HepG2 (cell line): ENCODE measurements around the gene DPM2. TPM values are rescaled to one million over a fixed set of nuclear protein-coding genes. Genes with fewer than 3 reads are reported as not detected.
A peak's percentile ranks its signal among the peaks of the same experiment; 100 is the strongest.

ENCODE experiments used
- ATM ChIP-seq: fragments of 450-650 bp; IDR thresholded peaks from 2 replicates; pipeline ENCODE4 v1.7.1; 2017; ENCODE audit warnings: mild to moderate bottlenecking, borderline replicate concordance
- BCL3 ChIP-seq: sonication (generic); formaldehyde crosslinking; IDR thresholded peaks from 2 replicates; pipeline ENCODE4 v1.5.1; 2020; ENCODE audit warnings: mild to moderate bottlenecking, missing genetic modification reagents, moderate library complexity
- CBFB ChIP-seq: sonication (generic); formaldehyde crosslinking; IDR thresholded peaks from 2 replicates; pipeline ENCODE4 v1.4.0; 2020; ENCODE audit warnings: missing genetic modification reagents
- ELF3 ChIP-seq: IDR thresholded peaks from 2 replicates; pipeline ENCODE4 v1.6.1; 2016; ENCODE audit warnings: missing genetic modification reagents, missing compliant biosample characterization
- EZH2 ChIP-seq: conservative IDR thresholded peaks from 2 replicates; pipeline ENCODE4 v1.6.1; 2012; ENCODE audit warnings: mild to moderate bottlenecking, low read depth, low read length, moderate library complexity
- HDAC1 ChIP-seq: sonication (generic); formaldehyde crosslinking; IDR thresholded peaks from 2 replicates; pipeline ENCODE4 v1.5.1; 2020; ENCODE audit warnings: mild to moderate bottlenecking, missing genetic modification reagents
- KLF11 ChIP-seq: IDR thresholded peaks from 2 replicates; pipeline ENCODE4 v1.6.1; 2016; ENCODE audit warnings: missing compliant biosample characterization
- NFIB ChIP-seq: sonication (generic); formaldehyde crosslinking; IDR thresholded peaks from 2 replicates; pipeline ENCODE4 v1.9.0; 2021; ENCODE audit warnings: missing genetic modification reagents, mild to moderate bottlenecking, borderline replicate concordance
- PAXIP1 ChIP-seq: sonication (generic); formaldehyde crosslinking; conservative IDR thresholded peaks from 2 replicates; pipeline ENCODE4 v1.4.0; 2020; ENCODE audit warnings: mild to moderate bottlenecking, missing genetic modification reagents, moderate library complexity
- RFX1 ChIP-seq: fragments of 450-650 bp; IDR thresholded peaks from 2 replicates; pipeline ENCODE4 v1.6.1; 2017
- SCMH1 ChIP-seq: sonication (generic); formaldehyde crosslinking; IDR thresholded peaks from 2 replicates; pipeline ENCODE4 v1.9.0; 2021; ENCODE audit warnings: missing genetic modification reagents, mild to moderate bottlenecking, borderline replicate concordance
- SIX1 ChIP-seq: sonication (generic); formaldehyde crosslinking; IDR thresholded peaks from 2 replicates; pipeline ENCODE4 v1.4.0; 2020; ENCODE audit warnings: missing genetic modification reagents, borderline replicate concordance
- SOX6 ChIP-seq, 2 experiments: fragments of 450-650 bp in 1 of 2; sonication (generic) in 1 of 2; formaldehyde crosslinking in 1 of 2; IDR thresholded peaks; 2 replicates each; pipeline versions ENCODE4 v1.4.0 to v1.6.1; 2017 to 2020; ENCODE audit warnings: antibody characterized with exemption in 1 of 2, mild to moderate bottlenecking in 1 of 2, missing genetic modification reagents in 1 of 2
- TARDBP ChIP-seq: sonication (generic); formaldehyde crosslinking; IDR thresholded peaks from 2 replicates; pipeline ENCODE4 v1.8.0; 2022; ENCODE audit warnings: mild to moderate bottlenecking, missing genetic modification reagents
- ZEB1 ChIP-seq: IDR thresholded peaks from 2 replicates; pipeline ENCODE4 v1.6.1; 2012; ENCODE audit warnings: mild to moderate bottlenecking, low read depth, inconsistent platforms; ENCODE audit not compliant: insufficient replicate concordance
- ZFP82 ChIP-seq: sonication (generic); formaldehyde crosslinking; IDR thresholded peaks from 2 replicates; pipeline ENCODE4 v1.5.1; 2020; ENCODE audit warnings: mild to moderate bottlenecking, missing genetic modification reagents, borderline replicate concordance
- ZFX ChIP-seq: sonication (generic); formaldehyde crosslinking; IDR thresholded peaks from 2 replicates; pipeline ENCODE4 v1.4.0; 2020; ENCODE audit warnings: mild to moderate bottlenecking, low read depth, missing genetic modification reagents, moderate library complexity
- ZFY ChIP-seq: sonication (generic); formaldehyde crosslinking; IDR thresholded peaks from 2 replicates; pipeline ENCODE4 v1.4.0; 2020; ENCODE audit warnings: missing genetic modification reagents
- ZMYM3 ChIP-seq: sonication (generic); formaldehyde crosslinking; IDR thresholded peaks from 2 replicates; pipeline ENCODE4 v1.5.1; 2020; ENCODE audit warnings: mild to moderate bottlenecking, missing genetic modification reagents
- ZNF12 ChIP-seq: sonication (generic); formaldehyde crosslinking; IDR thresholded peaks from 2 replicates; pipeline ENCODE4 v1.5.0; 2020; ENCODE audit warnings: missing genetic modification reagents
- ZNF296 ChIP-seq: sonication (generic); formaldehyde crosslinking; conservative IDR thresholded peaks from 2 replicates; pipeline ENCODE4 v1.5.0; 2020; ENCODE audit warnings: mild to moderate bottlenecking, missing genetic modification reagents
- ZNF883 ChIP-seq: sonication (generic); formaldehyde crosslinking; IDR thresholded peaks from 2 replicates; pipeline ENCODE4 v1.5.1; 2020; ENCODE audit warnings: mild to moderate bottlenecking, missing genetic modification reagents; ENCODE audit errors: not compliant biosample characterization
- ZZZ3 ChIP-seq: sonication (generic); formaldehyde crosslinking; IDR thresholded peaks from 2 replicates; pipeline ENCODE4 v1.4.0; 2020; ENCODE audit warnings: missing genetic modification reagents, mild to moderate bottlenecking, borderline replicate concordance
- polyA plus RNA-seq, 8 experiments: library from polyadenylated mRNA; depleted of rRNA in 3 of 8; stranded (reverse) in 7 of 8; unstranded in 1 of 8; fragments of >200 nt; fragmentation: Illumina TruSeq in 4 of 8; extraction: Trizol in 4 of 8; gene quantifications; 2 replicates each; pipeline versions ENCODE4 v1.2.1 to v1.2.3, GENCODE V29; 2011 to 2016; ENCODE audit warnings: low read depth in 4 of 8, missing spikeins in 1 of 8, mixed read lengths in 1 of 8; ENCODE audit not compliant: insufficient read depth in 1 of 8
- total RNA-seq, 5 experiments: library from RNA; depleted of rRNA; stranded (reverse); fragments of >200 nt; fragmentation: Illumina TruSeq; extraction: Trizol; gene quantifications; 2 replicates each; pipeline ENCODE4 v1.2.3, GENCODE V29; 2016; ENCODE audit warnings: low read depth in 1 of 5

DPM2 gene
- total and polyA plus RNA-seq, 2 of the 13 experiments (the other 11 are each of a cell fraction or from before 2014, with no cell fraction given) = 24.8 to 35.3 TPM

DNA sequence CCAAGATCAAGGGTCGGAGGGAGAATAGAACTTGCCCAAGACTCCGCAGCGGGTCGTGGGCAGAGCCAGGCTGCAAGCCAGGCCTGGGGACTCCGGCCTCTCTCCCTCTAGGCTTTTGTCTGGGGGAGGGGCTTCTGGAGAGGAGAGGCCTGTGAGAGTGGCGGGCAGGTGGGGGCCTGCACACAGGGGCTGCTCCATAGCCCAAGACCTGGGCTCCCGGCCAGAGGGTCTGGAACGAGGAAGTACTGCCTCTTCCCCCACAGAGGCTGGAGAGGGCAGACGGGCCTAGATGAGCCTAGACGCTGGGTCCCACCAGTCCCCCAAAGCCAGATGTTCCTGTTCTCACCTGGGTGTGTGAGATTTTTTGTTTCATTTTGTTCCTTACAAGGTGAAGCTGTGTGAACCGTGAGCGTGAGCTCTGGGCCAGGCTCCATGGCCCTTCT, 33.1 kb downstream of the DPM2 start (continued):
- 0 out of 2 replicates have a peak, but pooled peaks have one; percentile 21 for TF ChIP-seq PAXIP1 (CRISPR knock-in tag)
- TF ChIP-seq NFIB (CRISPR knock-in tag) = no peak
- peak; percentile 1; the same call in 1 of the 2 replicates for TF ChIP-seq ZFY
- TF ChIP-seq ZMYM3 (CRISPR knock-in tag) = no peak
- peak; percentile 63; the same call in 1 of the 2 replicates for TF ChIP-seq ZFX
- no peak for TF ChIP-seq RFX1
- TF ChIP-seq EZH2 = no peak
- TF ChIP-seq ZNF296 = no peak
- no peak for TF ChIP-seq ZNF12
- no peak for TF ChIP-seq SCMH1 (CRISPR knock-in tag)
- no peak for TF ChIP-seq ZEB1
- TF ChIP-seq HDAC1 (CRISPR knock-in tag) = no peak
- no peak for TF ChIP-seq KLF11 (CRISPR knock-in tag)
- TF ChIP-seq TARDBP = 0 out of 2 replicates have a peak, but pooled peaks have one; percentile 48
- TF ChIP-seq ELF3 (CRISPR knock-in tag) = peak; percentile 64
- no peak for TF ChIP-seq ATM
- no peak for TF ChIP-seq ZFP82 (CRISPR knock-in tag)
- TF ChIP-seq CBFB (CRISPR knock-in tag) = no peak
- peak; percentile 55 for TF ChIP-seq ZNF883
- no peak for TF ChIP-seq ZZZ3 (CRISPR knock-in tag)
- TF ChIP-seq SOX6 (IDR thresholded peaks at IDR 0.05) = no peak
- no peak for TF ChIP-seq SOX6 (CRISPR knock-in tag; IDR thresholded peaks at IDR 0.05)
- TF ChIP-seq SIX1 (CRISPR knock-in tag) = no peak
- 0 out of 2 replicates have a peak, but pooled peaks have one; percentile 56 for TF ChIP-seq BCL3
